ENCODE data around the gene MAD2L2. TPM values are rescaled to one million over a fixed set of nuclear protein-coding genes. Genes with fewer than 3 reads are reported as not detected.

The MAD2L2 gene
- total and polyA plus RNA-seq, 4 experiments from 2014 or later = 20.7 to 55.1 (median 37.1) TPM

GRCh38 chr1:11691928-11692711 lies 11.2 kb upstream of the MAD2L2 start:
- peaks cover 27% of the 10 kb centered on the region for H3K4me1 ChIP-seq (ENCODE audit: insufficient read depth, low read length)
- intact Hi-C loops (cut with micrococcal nuclease) = no loop called here
- ChIA-PET POLR2A (ENCODE audit: partially characterized antibody) (interaction anchor here (1.9 kb wide), 1 partner anchor 10 kb away, joined by 8 read pairs; no protein-coding TSS in a partner anchor), CTCF (ENCODE audit: partially characterized antibody) (no interaction called here)
- H3K4me3 ChIP-seq (ENCODE audit: low read length in 2 of 2) = no peak overlapping the region
- Mint-ChIP-seq H3K27ac (peak overlapping the region in 1 of 7 donors; percentile 85), H3K4me3 (peak overlapping the region in 7 of 8 donors; percentile 19 to 84 (median 69)), H3K27me3 (peaks cover 29 to 36% of the 10 kb centered on the region in 2 donors), H3K36me3 (no peaks in the 10 kb centered on the region), H3K9me3 (peaks cover 0 to 2% (median 0%) of the 10 kb centered on the region in 8 donors), H3K4me1 (peaks cover 15 to 31% (median 25%) of the 10 kb centered on the region in 4 donors)
- DNase-seq = no peak
- no peaks in the 10 kb centered on the region for H3K9me3 ChIP-seq (ENCODE audit: control insufficient read depth in 1 of 2, low read length in 2 of 2)
- no peak overlapping the region for H3K27ac ChIP-seq (ENCODE audit: low read depth, low read length)
- H3K36me3 ChIP-seq (ENCODE audit: insufficient read depth, low read length) = no peaks in the 10 kb centered on the region
- no peaks in the 10 kb centered on the region for H3K27me3 ChIP-seq (ENCODE audit: insufficient read depth, low read length)

GRCh38 chr1:11691302-11691914 lies 10.5 kb upstream of the MAD2L2 start, which contains the start of gene DRAXIN:
Gene DRAXIN, plus strand, starts transcription at chr1:11691710. Its CDS starts 14,549 bp downstream, at chr1:11706259.
- intact Hi-C loops (cut with micrococcal nuclease) = no loop called here
- Histone ChIP-seq H3K27me3 (ENCODE audit: insufficient read depth, low read length) (no peaks in the 10 kb centered on the region), H3K4me1 (ENCODE audit: insufficient read depth, low read length) (peaks cover 27% of the 10 kb centered on the region), H3K9me3 (ENCODE audit: control insufficient read depth in 1 of 2, low read length in 2 of 2) (no peaks in the 10 kb centered on the region), H3K36me3 (ENCODE audit: insufficient read depth, low read length) (no peaks in the 10 kb centered on the region), H3K4me3 (ENCODE audit: low read length in 2 of 2) (no peak within 1 kb of the TSS), H3K27ac (ENCODE audit: low read depth, low read length) (no peak within 1 kb of the TSS)
- Mint-ChIP-seq H3K27ac (peak within 1 kb of the TSS in 2 of 7 donors; percentile 66 to 85), H3K36me3 (no peaks in the 10 kb centered on the region), H3K4me3 (peak within 1 kb of the TSS in 7 of 8 donors; percentile 35 to 84 (median 69)), H3K27me3 (peaks cover 29 to 36% of the 10 kb centered on the region in 2 donors), H3K4me1 (peaks cover 15 to 31% (median 25%) of the 10 kb centered on the region in 4 donors), H3K9me3 (peaks cover 0 to 2% (median 0%) of the 10 kb centered on the region in 8 donors)
- ChIA-PET CTCF (ENCODE audit: partially characterized antibody) (no interaction called here), POLR2A (ENCODE audit: partially characterized antibody) (interaction anchor here (1.2 to 1.3 kb wide), 2 partner anchors 10 to 28 kb away, joined by 3 to 4 read pairs; partner anchors contain the start of gene MAD2L2)
- DNase-seq = peak in 1 of 5 donors; percentile 6

GRCh38 chr1:11690397-11691301 lies 9.7 kb upstream of the MAD2L2 start:
- H3K4me3 Mint-ChIP-seq = peak overlapping the region in 7 of 8 donors; percentile 54 to 82 (median 69)
- H3K27me3 Mint-ChIP-seq = peaks cover 28 to 36% of the 10 kb centered on the region in 2 donors
- peak overlapping the region in 1 of 7 donors; percentile 66 for H3K27ac Mint-ChIP-seq

GRCh38 chr1:11688506-11688905 lies 7.6 kb upstream of the MAD2L2 start:
- Histone ChIP-seq H3K36me3 (ENCODE audit: insufficient read depth, low read length) (no peaks in the 10 kb centered on the region), H3K4me1 (ENCODE audit: insufficient read depth, low read length) (peaks cover 27% of the 10 kb centered on the region), H3K27ac (ENCODE audit: low read depth, low read length) (no peak overlapping the region), H3K4me3 (ENCODE audit: low read length in 2 of 2) (no peak overlapping the region), H3K27me3 (ENCODE audit: insufficient read depth, low read length) (no peaks in the 10 kb centered on the region), H3K9me3 (ENCODE audit: control insufficient read depth in 1 of 2, low read length in 2 of 2) (no peaks in the 10 kb centered on the region)
- CTCF ChIA-PET (ENCODE audit: partially characterized antibody) = no interaction called here
- Mint-ChIP-seq H3K4me3 (no peak overlapping the region), H3K9me3 (peaks cover 0 to 2% (median 0%) of the 10 kb centered on the region in 8 donors), H3K4me1 (peaks cover 13 to 26% (median 21%) of the 10 kb centered on the region in 4 donors), H3K27ac (no peak overlapping the region), H3K27me3 (peaks cover 25 to 31% of the 10 kb centered on the region in 2 donors), H3K36me3 (no peaks in the 10 kb centered on the region)
- no peak for DNase-seq
- intact Hi-C loops (cut with micrococcal nuclease) = no loop called here
- POLR2A ChIA-PET (ENCODE audit: partially characterized antibody) = no interaction called here

More at GRCh38 chr1:11690397-11691301, 9.7 kb upstream of the MAD2L2 start:
- ChIA-PET POLR2A (ENCODE audit: partially characterized antibody) (interaction anchor here (1.2 to 1.3 kb wide), 3 partner anchors 9 to 29 kb away, joined by 3 to 6 read pairs (median 4); partner anchors contain the start of genes FBXO6 and MAD2L2), CTCF (ENCODE audit: partially characterized antibody) (interaction anchor here (1.1 to 1.5 kb wide), 2 partner anchors 20 to 37 kb away, joined by 3 to 5 read pairs; partner anchors contain the start of gene FBXO2)
- H3K36me3 Mint-ChIP-seq = no peaks in the 10 kb centered on the region
- H3K27ac ChIP-seq (ENCODE audit: low read depth, low read length) = no peak overlapping the region
- H3K4me1 ChIP-seq (ENCODE audit: insufficient read depth, low read length) = peaks cover 27% of the 10 kb centered on the region
- H3K9me3 ChIP-seq (ENCODE audit: control insufficient read depth in 1 of 2, low read length in 2 of 2) = no peaks in the 10 kb centered on the region
- no peaks in the 10 kb centered on the region for H3K27me3 ChIP-seq (ENCODE audit: insufficient read depth, low read length)
- intact Hi-C loops (cut with micrococcal nuclease) = no loop called here
- H3K4me1 Mint-ChIP-seq = peaks cover 15 to 31% (median 25%) of the 10 kb centered on the region in 4 donors
- no peak for DNase-seq
- no peak overlapping the region for H3K4me3 ChIP-seq (ENCODE audit: low read length in 2 of 2)
- H3K9me3 Mint-ChIP-seq = peaks cover 0 to 2% (median 0%) of the 10 kb centered on the region in 8 donors
- H3K36me3 ChIP-seq (ENCODE audit: insufficient read depth, low read length) = no peaks in the 10 kb centered on the region

DNA sequence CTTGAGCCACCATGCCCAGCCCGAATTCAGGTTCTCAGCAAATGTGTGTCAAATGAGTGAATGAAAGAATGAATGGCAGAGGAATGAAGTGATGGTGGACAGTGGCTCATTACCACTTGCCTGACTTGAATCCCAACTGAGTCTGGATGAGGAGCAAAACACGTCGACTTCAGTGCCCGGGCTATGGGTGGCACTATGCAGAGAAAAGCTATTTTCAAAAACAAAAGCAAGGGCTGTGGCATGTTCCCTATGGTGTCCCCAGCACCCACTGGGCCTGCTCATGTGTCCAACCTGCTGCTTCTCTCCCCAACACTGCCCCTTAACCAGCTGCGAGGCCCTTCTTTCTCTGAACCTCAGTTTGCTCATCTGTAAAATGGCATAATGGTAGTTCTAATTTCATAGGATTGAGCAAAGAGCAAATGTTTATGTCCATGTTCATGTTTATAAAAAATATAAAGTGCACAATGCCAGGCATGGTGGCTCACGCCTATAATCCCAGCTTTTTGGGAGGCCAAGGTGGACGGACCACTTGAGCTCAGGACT lies 4.3 kb upstream of the MAD2L2 start:
- Histone ChIP-seq H3K36me3 (ENCODE audit: insufficient read depth, low read length) (no peaks in the 10 kb centered on the region), H3K27me3 (ENCODE audit: insufficient read depth, low read length) (no peaks in the 10 kb centered on the region), H3K9me3 (ENCODE audit: control insufficient read depth in 1 of 2, low read length in 2 of 2) (no peaks in the 10 kb centered on the region), H3K4me1 (ENCODE audit: insufficient read depth, low read length) (peaks cover 12% of the 10 kb centered on the region), H3K27ac (ENCODE audit: low read depth, low read length) (no peak overlapping the region), H3K4me3 (ENCODE audit: low read length in 2 of 2) (no peak overlapping the region)
- no peak overlapping the region for H3K4me3 Mint-ChIP-seq
- CTCF ChIA-PET (ENCODE audit: partially characterized antibody) = interaction anchor here (1.1 to 1.5 kb wide), 3 partner anchors 9 to 34 kb away, joined by 3 to 4 read pairs (median 4); no protein-coding TSS in a partner anchor
- POLR2A ChIA-PET (ENCODE audit: partially characterized antibody) = interaction anchor here (0.9 to 1.1 kb wide), 2 partner anchors 10 to 22 kb away, joined by 3 to 4 read pairs; partner anchors contain the start of gene FBXO6
- peaks cover 16 to 18% of the 10 kb centered on the region in 2 donors for H3K27me3 Mint-ChIP-seq
- peaks cover 5 to 15% (median 9%) of the 10 kb centered on the region in 4 donors for H3K4me1 Mint-ChIP-seq
- DNase-seq = no peak
- intact Hi-C loops (cut with micrococcal nuclease) = no loop called here
- H3K27ac Mint-ChIP-seq = no peak overlapping the region
- peaks cover 0 to 2% of the 10 kb centered on the region in 2 donors for H3K36me3 Mint-ChIP-seq
- H3K9me3 Mint-ChIP-seq = peaks cover 0 to 1% (median 0%) of the 10 kb centered on the region in 8 donors

DNA sequence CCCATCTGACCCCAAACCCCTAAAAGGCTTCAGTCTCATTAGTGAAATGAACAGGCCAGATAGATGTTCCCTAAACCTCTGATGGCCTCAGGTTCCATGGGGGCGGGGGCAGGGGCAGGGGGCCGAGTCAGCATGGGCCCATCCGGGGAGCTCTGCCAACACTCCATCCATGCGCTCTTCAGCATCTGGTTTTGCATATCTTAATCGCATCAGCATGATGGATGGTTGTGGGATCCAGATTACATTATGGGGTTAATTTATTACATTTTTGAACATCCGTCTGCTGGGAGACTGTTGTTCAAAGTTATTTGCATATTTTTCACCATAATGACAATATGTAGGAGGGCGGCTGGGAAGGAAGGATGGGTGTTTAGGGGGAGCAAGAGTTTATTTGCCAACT lies 3.1 kb upstream of the MAD2L2 start:
- Histone ChIP-seq H3K27me3 (ENCODE audit: insufficient read depth, low read length) (no peaks in the 10 kb centered on the region), H3K27ac (ENCODE audit: low read depth, low read length) (no peak overlapping the region), H3K36me3 (ENCODE audit: insufficient read depth, low read length) (no peaks in the 10 kb centered on the region), H3K4me1 (ENCODE audit: insufficient read depth, low read length) (peaks cover 18% of the 10 kb centered on the region), H3K4me3 (ENCODE audit: low read length in 2 of 2) (no peak overlapping the region), H3K9me3 (ENCODE audit: control insufficient read depth in 1 of 2, low read length in 2 of 2) (no peaks in the 10 kb centered on the region)
- H3K36me3 Mint-ChIP-seq = peaks cover 0 to 2% of the 10 kb centered on the region in 2 donors
- peaks cover 0 to 1% (median 0%) of the 10 kb centered on the region in 8 donors for H3K9me3 Mint-ChIP-seq
- peaks cover 7 to 19% (median 14%) of the 10 kb centered on the region in 4 donors for H3K4me1 Mint-ChIP-seq
- ChIA-PET CTCF (ENCODE audit: partially characterized antibody) (no interaction called here), POLR2A (ENCODE audit: partially characterized antibody) (no interaction called here)
- intact Hi-C loops (cut with micrococcal nuclease) = loop anchor here (5.0 kb wide), 3 partner anchors 33 to 123 kb away; partner anchors contain the start of genes CLCN6 and MTHFR
- peak overlapping the region in 1 of 7 donors; percentile 35 for H3K27ac Mint-ChIP-seq
- H3K4me3 Mint-ChIP-seq = no peak overlapping the region
- H3K27me3 Mint-ChIP-seq = peaks cover 9 to 11% of the 10 kb centered on the region in 2 donors
- DNase-seq = no peak
